Activated B cell treated with CpG ODN at 0.5 μM for 24 hours (primary cell): Measurements from ENCODE around the gene TBX15. TPM values are rescaled to one million over a fixed set of nuclear protein-coding genes. Genes with fewer than 3 reads are reported as not detected.
A peak's percentile ranks its signal among the peaks of the same experiment; 100 is the strongest.

ENCODE experiments used
- ATAC-seq: fragments of 200-7000 bp; cut with Tn5 transposase; one replicate; pipeline ENCODE4 v1.10.0; 2021; ENCODE audit warnings: low read depth, mild to moderate bottlenecking, moderate library complexity
- CTCF ChIA-PET: fragments of 350-600 bp; sonication (Branson Sonifier 250); formaldehyde crosslinking; loops from one replicate; lab custom pipeline; 2021; ENCODE audit warnings: antibody characterized with exemption; lab: Charles Lee
- POLR2A ChIA-PET: fragments of 350-600 bp; sonication (Branson Sonifier 250); formaldehyde crosslinking; loops from one replicate; lab custom pipeline; 2021; ENCODE audit warnings: antibody characterized with exemption; lab: Charles Lee
- DNase-seq: peaks from one replicate; pipeline ENCODE4 v3.0.0; 2022
- H3K27ac Mint-ChIP-seq: one replicate; pipeline ENCODE4 v1.8.0; 2020; ENCODE audit warnings: mixed read lengths
- H3K27me3 Mint-ChIP-seq: one replicate; pipeline ENCODE4 v1.8.0; 2021; ENCODE audit warnings: mixed read lengths
- H3K36me3 Mint-ChIP-seq: one replicate; pipeline ENCODE4 v1.8.0; 2021; ENCODE audit warnings: low read depth, mixed read lengths
- H3K4me1 Mint-ChIP-seq: one replicate; pipeline ENCODE4 v1.8.0; 2021; ENCODE audit warnings: mixed read lengths
- H3K4me3 Mint-ChIP-seq: one replicate; pipeline ENCODE4 v1.8.0; 2020; ENCODE audit warnings: mild to moderate bottlenecking, mixed read lengths
- H3K9me3 Mint-ChIP-seq: one replicate; pipeline ENCODE4 v1.8.0; 2020; ENCODE audit warnings: mixed read lengths
- CTCF ChIP-seq: fragments of 200-600 bp; IDR thresholded peaks from one replicate; pipeline ENCODE4 v1.8.0; 2022; ENCODE audit warnings: antibody characterized with exemption, mild to moderate bottlenecking
- intact Hi-C: fragments of 100-400 bp; cut with micrococcal nuclease; formaldehyde crosslinking; loops from one replicate; pipeline ENCODE4 v1.15.1; 2024
- total RNA-seq: library from RNA; stranded (reverse); gene quantifications from 2 replicates; pipeline ENCODE4 v1.2.3, GENCODE V29; 2022

TBX15 gene
- total RNA-seq, 1 donor from 2014 or later: 0.09 TPM

- peaks cover 16% of the 10 kb centered on the region for H3K4me1 Mint-ChIP-seq
- TF ChIP-seq CTCF: no peak
- H3K36me3 Mint-ChIP-seq: no peaks in the 10 kb centered on the region
- CTCF ChIA-PET: no interaction called here
- H3K27ac Mint-ChIP-seq: no peak overlapping the region
- intact Hi-C loops: no loop called here
- no peak overlapping the region for H3K4me3 Mint-ChIP-seq
- no peaks in the 10 kb centered on the region for H3K9me3 Mint-ChIP-seq
- ATAC-seq (no peak), DNase-seq (no peak)
- peaks cover 80% of the 10 kb centered on the region for H3K27me3 Mint-ChIP-seq
- POLR2A ChIA-PET: no interaction called here
These were observed 11.4 kb upstream of the TBX15 start for GRCh38 chr1:118999348-119000071.

- no peak overlapping the region for H3K4me3 Mint-ChIP-seq
- intact Hi-C loops: no loop called here
- H3K27me3 Mint-ChIP-seq: peaks cover 78% of the 10 kb centered on the region
- no peaks in the 10 kb centered on the region for H3K36me3 Mint-ChIP-seq
- H3K4me1 Mint-ChIP-seq: peaks cover 16% of the 10 kb centered on the region
- H3K9me3 Mint-ChIP-seq: peaks cover 3% of the 10 kb centered on the region
- CTCF ChIA-PET: no interaction called here
- POLR2A ChIA-PET: no interaction called here
- no peak for ATAC-seq
- H3K27ac Mint-ChIP-seq: peak overlapping the region; percentile 38
- DNase-seq: no peak
- no peak for TF ChIP-seq CTCF
These were observed 10.0 kb upstream of the TBX15 start for GRCh38 chr1:118998171-118998570.

GRCh38 chr1:118997225-118997624 lies 9.1 kb upstream of the TBX15 start:
- POLR2A ChIA-PET: no interaction called here
- DNase-seq: no peak
- Mint-ChIP-seq H3K4me1 (peaks cover 14% of the 10 kb centered on the region), H3K27me3 (peaks cover 72% of the 10 kb centered on the region), H3K36me3 (no peaks in the 10 kb centered on the region), H3K9me3 (peaks cover 4% of the 10 kb centered on the region), H3K27ac (no peak overlapping the region), H3K4me3 (no peak overlapping the region)
- no peak for TF ChIP-seq CTCF
- CTCF ChIA-PET: interaction anchor here (1.4 kb wide), 1 partner anchor 11 kb away, joined by 5 read pairs; no protein-coding TSS in a partner anchor
- ATAC-seq: no peak
- intact Hi-C loops: no loop called here

- H3K4me3 Mint-ChIP-seq: no peak overlapping the region
- no peaks in the 10 kb centered on the region for H3K36me3 Mint-ChIP-seq
- ChIA-PET CTCF (interaction anchor here (2.7 kb wide), 1 partner anchor 13 kb away, joined by 8 read pairs; no protein-coding TSS in a partner anchor), POLR2A (interaction anchor here (0.6 kb wide), 1 partner anchor 36 kb away, joined by 3 read pairs; no protein-coding TSS in a partner anchor)
- no peak for TF ChIP-seq CTCF
- no peak for DNase-seq
- peaks cover 5% of the 10 kb centered on the region for H3K4me1 Mint-ChIP-seq
- no peak for ATAC-seq
- peaks cover 81% of the 10 kb centered on the region for H3K27me3 Mint-ChIP-seq
- no peak overlapping the region for H3K27ac Mint-ChIP-seq
- intact Hi-C loops: loop anchor here (2.0 kb wide), 1 partner anchor 17 kb away; no protein-coding TSS in a partner anchor
- H3K9me3 Mint-ChIP-seq: peaks cover 6% of the 10 kb centered on the region
These were observed 7.3 kb upstream of the TBX15 start for GRCh38 chr1:118995312-118996016.

GRCh38 chr1:118993700-118994026 lies 5.5 kb upstream of the TBX15 start:
- Mint-ChIP-seq H3K4me1 (no peaks in the 10 kb centered on the region), H3K27ac (peak overlapping the region; percentile 15), H3K27me3 (peaks cover 80% of the 10 kb centered on the region), H3K36me3 (no peaks in the 10 kb centered on the region), H3K4me3 (no peak overlapping the region), H3K9me3 (peaks cover 6% of the 10 kb centered on the region)
- intact Hi-C loops: loop anchor here (2.0 kb wide), 1 partner anchor 15 kb away; no protein-coding TSS in a partner anchor
- ChIA-PET POLR2A (no interaction called here), CTCF (interaction anchor here (2.7 kb wide), 1 partner anchor 15 kb away, joined by 8 read pairs; no protein-coding TSS in a partner anchor)
- ATAC-seq (no peak), DNase-seq (no peak)
- TF ChIP-seq CTCF: no peak
